NB4 (cell line): ENCODE data around the gene DNMT3A.

Source experiments
- DNase-seq: peaks from one replicate; pipeline ENCODE4 v3.0.0; 2010; ENCODE audit warnings: low read depth
- H3K4me3 ChIP-seq: one replicate; pipeline ENCODE4 v1.5.1; 2011; ENCODE audit warnings: mild to moderate bottlenecking, low read depth, low read length, moderate library complexity
- CTCF ChIP-seq: IDR thresholded peaks from one replicate; pipeline ENCODE4 v1.5.1; 2012; ENCODE audit warnings: low read depth, low read length
- MAX ChIP-seq: IDR thresholded peaks from 2 replicates; pipeline ENCODE4 v1.6.1; 2011; ENCODE audit warnings: low read depth, low read length
- MYC ChIP-seq: IDR thresholded peaks from 2 replicates; pipeline ENCODE4 v1.6.1; 2011; ENCODE audit warnings: low read depth, low read length
- POLR2A ChIP-seq: IDR thresholded peaks from 2 replicates; pipeline ENCODE4 v1.6.1; 2011; ENCODE audit warnings: mild to moderate bottlenecking; ENCODE audit not compliant: insufficient read length; ENCODE audit errors: extremely low read depth

Gene DNMT3A

GRCh38 chr2:25187729-25188350 is 153.9 kb downstream of the DNMT3A start:
- TF ChIP-seq CTCF = no peak
- TF ChIP-seq MYC = no peak
- no peak for TF ChIP-seq POLR2A
- no peak for TF ChIP-seq MAX
- DNase-seq = no peak
- no peak overlapping the region for H3K4me3 ChIP-seq

GRCh38 chr2:25184254-25184653 is 157.5 kb downstream of the DNMT3A start:
- no peak for TF ChIP-seq POLR2A
- TF ChIP-seq MAX = no peak
- no peak for TF ChIP-seq CTCF
- TF ChIP-seq MYC = no peak
- H3K4me3 ChIP-seq = no peak overlapping the region
- DNase-seq = no peak

- no peak for TF ChIP-seq POLR2A
- TF ChIP-seq CTCF = no peak
- TF ChIP-seq MYC = no peak
- TF ChIP-seq MAX = no peak
- no peak for DNase-seq
- no peak overlapping the region for H3K4me3 ChIP-seq
These were observed 162.7 kb downstream of the DNMT3A start for GRCh38 chr2:25178976-25179375.
